GM18858 (cell line): Measurements from ENCODE around the gene LATS1.
A peak's percentile ranks its signal among the peaks of the same experiment; 100 is the strongest.
"Not testable (repeated sequence)": the region's sequence is repeated elsewhere in the genome, so short reads cannot be mapped to it uniquely, and the experiment has no call there.

Experiments
- ATAC-seq: cut with Tn5 transposase; IDR thresholded peaks from one replicate; pipeline ENCODE4 v1.9.1; 2021; ENCODE audit not compliant: unreplicated experiment

The LATS1 gene

DNA sequence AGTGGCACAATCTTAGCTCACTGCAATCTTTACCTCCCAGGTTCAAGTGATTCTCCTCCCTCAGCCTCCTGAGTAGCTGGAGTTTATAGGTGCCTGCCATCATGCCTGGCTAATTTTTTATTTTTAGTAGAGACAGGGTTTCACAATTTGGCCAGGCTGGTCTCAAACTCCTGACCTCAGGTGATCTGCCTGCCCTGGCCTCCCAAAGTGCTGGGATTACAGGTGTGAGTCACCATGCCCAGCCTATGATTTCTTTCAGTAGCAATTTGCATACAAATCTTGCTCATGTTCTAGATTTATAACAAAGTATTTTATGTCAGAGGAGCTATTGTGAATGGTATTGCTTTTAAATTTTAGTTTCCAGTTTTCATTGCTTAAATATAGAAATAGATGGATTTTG lies 45.6 kb downstream of the LATS1 start:
- ATAC-seq = not testable (repeated sequence)

DNA sequence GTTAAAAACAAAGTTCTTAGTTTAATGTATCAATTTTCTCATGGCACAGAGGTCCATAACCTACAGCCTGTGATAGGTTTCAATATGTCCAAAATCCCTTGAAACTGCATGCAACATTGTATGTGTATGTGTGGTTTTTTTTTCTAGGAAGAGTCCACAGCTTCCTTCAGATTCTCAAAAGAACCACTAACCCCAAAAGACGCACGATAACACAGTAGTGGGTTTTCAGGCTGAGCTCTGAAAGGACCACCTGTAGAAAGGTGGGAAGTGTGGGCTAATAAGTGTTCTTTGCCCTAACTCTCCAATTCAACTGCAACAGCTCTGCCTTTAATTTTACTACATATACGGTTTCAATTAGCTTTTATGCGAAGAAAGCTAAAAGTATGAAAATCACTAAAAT lies 57.9 kb downstream of the LATS1 start:
- ATAC-seq = no peak

GRCh38 chr6:149657441-149657840 lies 60.5 kb downstream of the LATS1 start:
- ATAC-seq = no peak

DNA sequence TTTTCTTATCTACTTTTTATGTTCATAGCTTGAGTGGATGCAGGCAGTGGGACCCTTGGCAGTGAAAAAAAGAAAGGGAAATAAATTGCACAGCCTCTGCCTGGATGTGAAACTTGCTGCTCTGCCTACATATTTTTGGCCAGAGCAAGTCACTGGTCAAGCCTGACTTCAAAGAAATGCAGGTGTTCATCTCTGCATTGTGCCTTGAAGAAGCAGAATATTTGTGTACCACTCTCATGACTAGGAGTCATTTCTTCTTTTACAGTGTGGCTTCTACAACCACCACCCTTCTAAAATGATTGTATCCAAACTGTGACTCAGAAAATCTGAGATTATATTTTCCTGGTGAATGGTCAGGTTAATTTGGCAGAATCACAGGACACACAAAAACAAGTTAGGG lies 66.8 kb downstream of the LATS1 start:
- peak; percentile 43 for ATAC-seq

- ATAC-seq = peak; percentile 75
Measured at GRCh38 chr6:149648148-149649145, 69.5 kb downstream of the LATS1 start, which contains the start of gene KATNA1. TSS of gene KATNA1 (minus strand) at chr6:149648714. CDS start at chr6:149638547, 10,167 bp downstream.

- ATAC-seq = no peak
Measured at GRCh38 chr6:149646599-149646998, 71.3 kb downstream of the LATS1 start.

DNA sequence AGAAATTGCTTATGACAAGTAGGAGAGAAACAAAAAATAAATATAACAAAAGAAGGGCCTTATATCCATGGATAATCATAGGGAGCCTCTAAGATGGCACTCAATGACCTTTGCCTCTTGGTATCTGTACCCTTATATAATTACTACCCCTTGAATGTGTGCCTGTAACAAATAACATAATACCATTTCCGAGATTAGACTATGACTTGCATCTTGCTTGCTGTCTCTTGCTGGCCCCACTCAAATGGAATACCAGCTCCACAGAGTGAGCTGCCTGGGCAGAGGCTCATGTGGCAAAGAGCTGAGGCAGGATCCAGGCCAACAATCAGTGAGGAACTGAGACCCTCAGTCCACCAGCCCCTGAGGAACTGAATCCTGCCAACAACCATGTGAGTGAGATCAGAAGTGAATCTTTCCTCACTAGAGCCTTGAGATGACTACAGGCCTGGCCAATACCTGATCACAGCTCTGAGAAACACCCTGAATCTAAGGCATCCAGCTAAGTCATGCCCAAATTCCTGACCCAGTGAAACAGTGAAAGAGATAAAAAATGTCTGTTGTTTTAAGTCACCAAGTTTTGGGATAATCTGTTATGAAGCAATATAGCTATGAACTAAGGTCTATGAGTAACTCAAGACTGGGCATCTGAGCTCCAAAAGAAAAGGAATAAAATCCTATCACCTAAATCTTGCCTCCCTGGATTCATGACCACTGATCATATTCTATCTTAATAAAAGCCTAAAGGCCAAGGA lies 74.9 kb downstream of the LATS1 start:
- peak; percentile 66 for ATAC-seq

DNA sequence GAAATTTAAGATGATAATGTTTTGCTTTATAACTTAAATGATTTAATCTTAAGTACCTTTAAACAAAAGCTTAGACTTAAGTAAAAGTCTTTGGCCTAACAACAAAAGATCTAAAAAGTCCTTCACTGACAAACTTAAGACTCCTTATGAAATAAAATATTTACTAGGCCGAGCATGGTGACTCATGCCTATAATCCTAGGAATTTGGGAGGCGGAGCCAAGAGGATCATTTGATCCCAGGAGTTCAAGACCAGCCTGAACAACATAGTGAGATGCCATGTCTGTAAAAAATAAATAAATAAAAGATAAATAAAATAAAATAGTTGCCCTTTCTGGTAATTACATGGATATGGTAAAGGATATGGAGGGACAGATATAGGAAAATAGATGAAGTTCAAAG lies 81.8 kb downstream of the LATS1 start:
- no peak for ATAC-seq

- no peak for ATAC-seq
Measured at GRCh38 chr6:149634315-149634714, 83.6 kb downstream of the LATS1 start.

DNA sequence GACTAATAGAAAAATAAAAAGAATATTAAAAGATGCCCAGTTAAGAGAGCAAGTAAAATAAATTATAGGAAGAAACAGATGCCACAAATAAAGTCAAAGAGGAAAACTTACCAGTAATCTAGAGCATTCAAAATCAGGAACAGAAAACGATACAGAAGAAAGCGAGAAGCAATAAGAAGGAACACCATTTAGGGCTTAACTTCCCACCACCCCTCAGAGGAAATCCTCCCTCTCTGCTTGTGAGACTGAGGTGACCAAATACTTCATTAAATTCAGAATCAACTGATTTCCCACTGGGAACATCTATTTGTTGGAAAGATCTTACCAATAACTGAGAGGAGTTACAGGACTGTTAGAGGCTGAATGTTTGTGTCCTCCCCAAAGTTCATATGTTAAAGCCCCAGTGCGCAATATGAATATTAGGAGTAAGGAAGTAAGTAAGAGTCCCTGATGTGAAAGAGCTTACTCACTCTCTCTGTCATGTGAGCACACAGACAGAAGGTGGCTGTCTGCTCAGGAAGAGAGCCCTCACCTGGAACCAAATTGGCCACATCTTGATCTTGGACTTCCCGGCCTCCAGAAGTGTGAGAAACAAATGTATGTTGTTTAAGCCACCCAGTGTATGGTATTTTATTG lies 88.9 kb downstream of the LATS1 start:
- ATAC-seq = peak; percentile 75

GRCh38 chr6:149627672-149628071 lies 90.2 kb downstream of the LATS1 start:
- no peak for ATAC-seq

- no peak for ATAC-seq
Measured at GRCh38 chr6:149615805-149616204, 102.1 kb downstream of the LATS1 start.

GRCh38 chr6:149614337-149614736 lies 103.6 kb downstream of the LATS1 start:
- no peak for ATAC-seq

DNA sequence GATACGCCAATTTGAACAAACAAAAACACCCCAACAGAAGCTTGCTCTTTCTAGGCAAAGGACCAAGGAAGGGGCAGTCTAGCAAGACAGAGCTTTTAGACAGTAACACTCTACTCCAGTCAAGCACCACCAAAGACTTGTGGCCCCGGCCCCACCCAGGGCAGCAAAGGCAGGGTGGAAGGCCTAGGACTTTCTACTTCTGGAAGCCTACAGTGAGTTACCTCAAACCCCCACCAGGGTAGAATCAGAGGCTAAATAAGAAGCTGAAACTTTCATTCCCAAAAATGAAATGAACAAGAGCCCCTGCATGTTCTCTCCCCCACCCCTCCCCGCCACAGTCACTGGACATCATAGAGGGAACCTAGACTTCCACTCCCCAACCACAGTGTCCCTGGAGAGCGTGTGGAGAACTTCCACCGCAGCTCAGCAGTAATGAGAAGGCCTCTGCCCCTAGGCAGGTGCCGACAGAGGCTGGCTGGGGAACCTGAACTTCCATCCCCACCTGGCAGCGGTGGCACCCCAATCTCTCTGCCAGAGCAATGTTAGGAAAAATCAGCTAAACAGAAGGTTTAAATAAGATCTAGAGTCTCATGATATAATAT lies 109.4 kb downstream of the LATS1 start:
- ATAC-seq = no peak
